Fibroblast of lung (primary cell): ENCODE data around the gene COL4A1. TPM values are rescaled to one million over a fixed set of nuclear protein-coding genes. Genes with fewer than 3 reads are reported as not detected.

ENCODE experiments used
- DNase-seq, 2 donors: peaks; one replicate each; pipeline versions ENCODE4 v3.0.0 to v3.0.0-alpha.2; 2010; ENCODE audit warnings: low read depth in 2 of 2
- H2AFZ ChIP-seq: 2 replicates; pipeline ENCODE4 v1.5.1; 2012; ENCODE audit warnings: low read length, control low read depth, inconsistent platforms
- H3K27ac ChIP-seq: 2 replicates; pipeline ENCODE4 v1.5.1; 2011; ENCODE audit warnings: low read length, control low read depth; ENCODE audit not compliant: insufficient read depth
- H3K27me3 ChIP-seq: 2 replicates; pipeline ENCODE4 v1.5.1; 2011; ENCODE audit warnings: mild to moderate bottlenecking, low read length; ENCODE audit not compliant: control insufficient read depth, insufficient read depth
- H3K36me3 ChIP-seq: 2 replicates; pipeline ENCODE4 v1.5.1; 2011; ENCODE audit warnings: low read length; ENCODE audit not compliant: control insufficient read depth, insufficient read depth
- H3K4me1 ChIP-seq: 2 replicates; pipeline ENCODE4 v1.5.1; 2011; ENCODE audit warnings: low read length; ENCODE audit not compliant: control insufficient read depth, insufficient read depth; ENCODE audit errors: extremely low read depth
- H3K4me2 ChIP-seq: 2 replicates; pipeline ENCODE4 v1.5.1; 2011; ENCODE audit warnings: low read length, control low read depth; ENCODE audit not compliant: insufficient read depth; ENCODE audit errors: extremely low read depth
- H3K4me3 ChIP-seq, 4 experiments: fragments of 200-600 bp in 1 of 4; sonication (generic) in 1 of 4; replicated peaks in 1 of 4; 2 replicates each; pipeline ENCODE4 v1.5.1; 2011 to 2016; ENCODE audit warnings: low read length in 4 of 4, low read depth in 3 of 4, mild to moderate bottlenecking in 3 of 4, control low read depth in 2 of 4, inconsistent platforms in 1 of 4, mixed read lengths in 1 of 4; ENCODE audit not compliant: insufficient read depth in 1 of 4; ENCODE audit errors: control extremely low read depth in 1 of 4
- H3K79me2 ChIP-seq: 2 replicates; pipeline ENCODE4 v1.5.1; 2012; ENCODE audit warnings: mild to moderate bottlenecking, low read length, inconsistent platforms; ENCODE audit not compliant: control insufficient read depth, insufficient read depth
- H3K9ac ChIP-seq: 2 replicates; pipeline ENCODE4 v1.5.1; 2011; ENCODE audit warnings: mild to moderate bottlenecking, low read length, control low read depth; ENCODE audit not compliant: insufficient read depth
- H3K9me3 ChIP-seq: 2 replicates; pipeline ENCODE4 v1.5.1; 2012; ENCODE audit warnings: low read depth, low read length; ENCODE audit not compliant: control insufficient read depth, insufficient read depth
- H4K20me1 ChIP-seq: 2 replicates; pipeline ENCODE4 v1.5.1; 2011; ENCODE audit warnings: low read length; ENCODE audit not compliant: control insufficient read depth, insufficient read depth; ENCODE audit errors: extremely low read depth
- EZH2 ChIP-seq: IDR thresholded peaks from 2 replicates; pipeline ENCODE4 v1.5.1; 2012; ENCODE audit warnings: low read length, control low read depth, mild to moderate bottlenecking; ENCODE audit errors: missing control alignments
- polyA plus RNA-seq, 2 donors: library from polyadenylated mRNA; depleted of rRNA in 1 of 2; stranded (reverse) in 1 of 2; unstranded in 1 of 2; fragments of >200 nt; gene quantifications; 2 replicates each; pipeline ENCODE4 v1.2.1, GENCODE V29; 2011 to 2012; ENCODE audit warnings: missing spikeins in 1 of 2
- total RNA-seq: library from RNA; depleted of rRNA; stranded (reverse); fragments of >200 nt; gene quantifications from 2 replicates; pipeline ENCODE4 v1.2.1, GENCODE V29; 2014
- TF ChIP-seq, protein P1 (sequence below), 2 donors: IDR thresholded peaks in 1 of 2; conservative IDR thresholded peaks in 1 of 2; 1 replicate in 1 of 2; 2 replicates in 1 of 2; pipeline ENCODE4 v1.5.1; 2011 to 2012; ENCODE audit warnings: low read length in 2 of 2, control low read depth in 1 of 2, inconsistent platforms in 1 of 2, low read depth in 1 of 2, mild to moderate bottlenecking in 1 of 2

The COL4A1 gene
- total and polyA plus RNA-seq, 2 donors (not counting 1 experiment from before 2014, with no cell fraction given), result 34.0 to 607 TPM

GRCh38 chr13:110149036-110149435, 157.9 kb downstream of the COL4A1 start:
- H3K9ac ChIP-seq, result no peak overlapping the region
- peaks cover 5% of the 10 kb centered on the region for H3K36me3 ChIP-seq
- no peak overlapping the region for H3K4me2 ChIP-seq
- H3K27ac ChIP-seq, result no peak overlapping the region
- H2AFZ ChIP-seq, result no peak overlapping the region
- TF ChIP-seq EZH2, result no peak
- TF ChIP-seq, protein P1, sequence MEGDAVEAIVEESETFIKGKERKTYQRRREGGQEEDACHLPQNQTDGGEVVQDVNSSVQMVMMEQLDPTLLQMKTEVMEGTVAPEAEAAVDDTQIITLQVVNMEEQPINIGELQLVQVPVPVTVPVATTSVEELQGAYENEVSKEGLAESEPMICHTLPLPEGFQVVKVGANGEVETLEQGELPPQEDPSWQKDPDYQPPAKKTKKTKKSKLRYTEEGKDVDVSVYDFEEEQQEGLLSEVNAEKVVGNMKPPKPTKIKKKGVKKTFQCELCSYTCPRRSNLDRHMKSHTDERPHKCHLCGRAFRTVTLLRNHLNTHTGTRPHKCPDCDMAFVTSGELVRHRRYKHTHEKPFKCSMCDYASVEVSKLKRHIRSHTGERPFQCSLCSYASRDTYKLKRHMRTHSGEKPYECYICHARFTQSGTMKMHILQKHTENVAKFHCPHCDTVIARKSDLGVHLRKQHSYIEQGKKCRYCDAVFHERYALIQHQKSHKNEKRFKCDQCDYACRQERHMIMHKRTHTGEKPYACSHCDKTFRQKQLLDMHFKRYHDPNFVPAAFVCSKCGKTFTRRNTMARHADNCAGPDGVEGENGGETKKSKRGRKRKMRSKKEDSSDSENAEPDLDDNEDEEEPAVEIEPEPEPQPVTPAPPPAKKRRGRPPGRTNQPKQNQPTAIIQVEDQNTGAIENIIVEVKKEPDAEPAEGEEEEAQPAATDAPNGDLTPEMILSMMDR (conservative IDR thresholded peaks at IDR 0.05 in 1 of 2, IDR thresholded peaks at IDR 0.05 in 1 of 2; ENCODE audit: low read depth in 1 of 2, low read length in 2 of 2), result no peak
- no peaks in the 10 kb centered on the region for H3K79me2 ChIP-seq
- no peaks in the 10 kb centered on the region for H4K20me1 ChIP-seq
- H3K27me3 ChIP-seq, result no peaks in the 10 kb centered on the region
- no peak overlapping the region for H3K4me3 ChIP-seq
- no peaks in the 10 kb centered on the region for H3K4me1 ChIP-seq
- peaks cover 2% of the 10 kb centered on the region for H3K9me3 ChIP-seq
- DNase-seq, result peak in 1 of 2 donors; percentile 58

DNA sequence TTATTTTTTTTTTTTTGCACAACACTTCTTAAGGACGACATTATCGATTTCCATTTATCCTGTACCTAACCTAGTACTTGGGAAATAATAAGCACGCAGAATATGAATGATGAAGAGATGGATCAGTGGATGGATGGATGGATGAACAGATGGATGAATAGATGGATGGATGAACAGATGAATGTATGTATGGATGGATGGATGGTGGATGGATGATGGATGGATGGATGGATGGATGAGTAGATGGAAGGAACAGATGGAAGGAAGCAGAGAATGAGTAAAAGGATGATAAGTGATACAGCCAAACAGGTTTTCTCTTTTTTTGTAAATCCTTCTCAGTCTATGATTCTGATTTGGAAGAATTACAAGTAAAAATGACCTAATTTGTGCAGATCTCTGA, 166.9 kb downstream of the COL4A1 start:
- Histone ChIP-seq H3K9me3 (no peaks in the 10 kb centered on the region), H3K27me3 (no peaks in the 10 kb centered on the region), H3K36me3 (no peaks in the 10 kb centered on the region), H3K4me3 (no peak overlapping the region), H3K4me2 (no peak overlapping the region), H3K4me1 (peaks cover 4% of the 10 kb centered on the region), H4K20me1 (no peaks in the 10 kb centered on the region), H3K9ac (no peak overlapping the region), H3K79me2 (no peaks in the 10 kb centered on the region), H3K27ac (no peak overlapping the region), H2AFZ (no peak overlapping the region)
- no peak for DNase-seq
- TF ChIP-seq EZH2, result no peak
- TF ChIP-seq, protein P1 (conservative IDR thresholded peaks at IDR 0.05 in 1 of 2, IDR thresholded peaks at IDR 0.05 in 1 of 2; ENCODE audit: low read depth in 1 of 2, low read length in 2 of 2), result no peak

GRCh38 chr13:110138700-110139036, 168.3 kb downstream of the COL4A1 start:
- peak overlapping the region; percentile 91 for H3K4me2 ChIP-seq
- H3K36me3 ChIP-seq, result no peaks in the 10 kb centered on the region
- H3K4me3 ChIP-seq, result peak overlapping the region; percentile 41 to 62 (median 58)
- H3K9ac ChIP-seq, result peak overlapping the region; percentile 55
- H3K4me1 ChIP-seq, result peaks cover 4% of the 10 kb centered on the region
- H3K27ac ChIP-seq, result peak overlapping the region; percentile 34
- no peaks in the 10 kb centered on the region for H3K79me2 ChIP-seq
- H2AFZ ChIP-seq, result peak overlapping the region; percentile 86
- TF ChIP-seq, protein P1 (conservative IDR thresholded peaks at IDR 0.05 in 1 of 2, IDR thresholded peaks at IDR 0.05 in 1 of 2; ENCODE audit: low read depth in 1 of 2, low read length in 2 of 2), result no peak
- no peak for TF ChIP-seq EZH2
- H3K9me3 ChIP-seq, result no peaks in the 10 kb centered on the region
- no peak for DNase-seq
- no peaks in the 10 kb centered on the region for H4K20me1 ChIP-seq
- no peaks in the 10 kb centered on the region for H3K27me3 ChIP-seq
